SK-N-SH (cell line): ENCODE measurements around the gene PIP4K2C. TPM values are rescaled to one million over a fixed set of nuclear protein-coding genes. Genes with fewer than 3 reads are reported as not detected.

ENCODE experiments used
- CTCF ChIA-PET: fragments of 300-600, 350-600 bp; formaldehyde crosslinking; extraction: SDS; loops from one replicate; lab custom pipeline; 2021; lab: Yijun Ruan, JAX
- POLR2A ChIA-PET: fragments of 350-600 bp; sonication (Branson Sonifier 250); formaldehyde crosslinking; extraction: SDS; loops from one replicate; lab custom pipeline; 2020; ENCODE audit warnings: antibody characterized with exemption, inconsistent platforms; lab: Yijun Ruan, JAX
- DNase-seq: peaks from one replicate; pipeline ENCODE4 v3.0.0; 2012
- H2AFZ ChIP-seq: fragments of 200-600 bp; sonication (generic); 2 replicates; pipeline ENCODE4 v1.8.1; 2016; ENCODE audit warnings: antibody characterized with exemption, mild to moderate bottlenecking, low read depth
- H3F3A ChIP-seq: fragments of 200-600 bp; sonication (generic); replicated peaks from 2 replicates; pipeline ENCODE3; 2016; ENCODE audit warnings: antibody characterized with exemption, mild to moderate bottlenecking; ENCODE audit not compliant: insufficient read depth
- H3K27ac ChIP-seq, 2 experiments: fragments of 200-500 bp in 1 of 2; fragments of 200-600 bp in 1 of 2; sonication (Bioruptor generic) in 1 of 2; sonication (generic), shearing (Covaris generic) in 1 of 2; 2 replicates each; pipeline versions ENCODE4 v1.5.1 to v1.6.1; 2014 to 2016; ENCODE audit warnings: low read depth in 2 of 2, inconsistent platforms in 1 of 2, low read length in 1 of 2, mild to moderate bottlenecking in 1 of 2, mixed read lengths in 1 of 2
- H3K27me3 ChIP-seq: fragments of 200-600 bp; sonication (generic), shearing (Covaris generic); 2 replicates; pipeline ENCODE4 v1.6.1; 2016; ENCODE audit warnings: mixed run types; ENCODE audit not compliant: insufficient read depth
- H3K36me3 ChIP-seq, 2 experiments: fragments of 200-500 bp in 1 of 2; fragments of 200-600 bp in 1 of 2; sonication (Bioruptor generic) in 1 of 2; sonication (generic) in 1 of 2; replicated peaks in 1 of 2; 2 replicates each; pipeline versions ENCODE3 to v1.5.1; 2014 to 2016; ENCODE audit warnings: low read length in 1 of 2, mild to moderate bottlenecking in 1 of 2; ENCODE audit not compliant: insufficient read depth in 2 of 2, control insufficient read depth in 1 of 2
- H3K4me1 ChIP-seq, 2 experiments: fragments of 200-500 bp in 1 of 2; fragments of 200-600 bp in 1 of 2; sonication (Bioruptor generic) in 1 of 2; sonication (generic), shearing (Covaris generic) in 1 of 2; 2 replicates each; pipeline versions ENCODE4 v1.5.1 to v1.6.1; 2014 to 2016; ENCODE audit warnings: low read depth in 1 of 2, low read length in 1 of 2, mixed run types in 1 of 2; ENCODE audit not compliant: insufficient read depth in 2 of 2, control insufficient read depth in 1 of 2
- H3K4me2 ChIP-seq: fragments of 200-600 bp; sonication (generic), shearing (Covaris generic); 2 replicates; pipeline ENCODE4 v1.6.1; 2017; ENCODE audit warnings: mixed run types
- H3K4me3 ChIP-seq, 2 experiments: fragments of 200-500 bp in 1 of 2; fragments of 200-600 bp in 1 of 2; sonication (Bioruptor generic) in 1 of 2; sonication (generic), shearing (Covaris generic) in 1 of 2; 2 replicates each; pipeline versions ENCODE4 v1.5.1 to v1.8.1; 2014 to 2016; ENCODE audit warnings: low read depth in 2 of 2, inconsistent platforms in 1 of 2, low read length in 1 of 2, mild to moderate bottlenecking in 1 of 2, mixed read lengths in 1 of 2, moderate library complexity in 1 of 2
- H3K79me2 ChIP-seq: fragments of 200-600 bp; sonication (generic); 2 replicates; pipeline ENCODE4 v1.8.1; 2017; ENCODE audit warnings: mild to moderate bottlenecking; ENCODE audit not compliant: insufficient read depth
- H3K9ac ChIP-seq: fragments of 200-600 bp; sonication (generic); 2 replicates; pipeline ENCODE4 v1.6.1; 2017; ENCODE audit warnings: mixed run types
- H3K9me2 ChIP-seq: fragments of 200-600 bp; sonication (generic); 2 replicates; pipeline ENCODE4 v1.6.1; 2017; ENCODE audit warnings: mixed run types
- H3K9me3 ChIP-seq: fragments of 200-600 bp; sonication (generic); 2 replicates; pipeline ENCODE4 v1.6.1; 2017; ENCODE audit warnings: mixed run types, mild to moderate bottlenecking, moderate library complexity
- H4K20me1 ChIP-seq: fragments of 200-600 bp; sonication (generic); 2 replicates; pipeline ENCODE4 v1.6.1; 2017; ENCODE audit warnings: mild to moderate bottlenecking, mixed run types; ENCODE audit not compliant: insufficient read depth
- ELF1 ChIP-seq: IDR thresholded peaks from 2 replicates; pipeline ENCODE4 v1.4.0; 2012
- EP300 ChIP-seq, 2 experiments: IDR thresholded peaks; 2 replicates each; pipeline versions ENCODE4 v1.4.0 to v1.6.1; 2012; ENCODE audit warnings: borderline replicate concordance in 1 of 2, low read depth in 1 of 2, low read length in 1 of 2
- EZH2phosphoT487 ChIP-seq: fragments of 200-600 bp; sonication (generic); IDR thresholded peaks from 2 replicates; pipeline ENCODE4 v1.6.1; 2017; ENCODE audit warnings: low read depth, mixed run types, mild to moderate bottlenecking, antibody characterized with exemption, moderate library complexity, borderline replicate concordance
- FOXJ3 ChIP-seq: sonication (generic); formaldehyde crosslinking; IDR thresholded peaks from 2 replicates; pipeline ENCODE4 v1.5.1; 2020; ENCODE audit warnings: mild to moderate bottlenecking, missing genetic modification reagents
- GATA2 ChIP-seq: sonication (generic); formaldehyde crosslinking; IDR thresholded peaks from 2 replicates; pipeline ENCODE4 v1.5.0; 2020; ENCODE audit warnings: mild to moderate bottlenecking, missing genetic modification reagents
- IRF3 ChIP-seq: fragments of 150-350 bp; IDR thresholded peaks from 2 replicates; pipeline ENCODE4 v1.6.1; 2016; ENCODE audit warnings: mild to moderate bottlenecking, low read depth, low read length
- JUND ChIP-seq: IDR thresholded peaks from 2 replicates; pipeline ENCODE4 v1.4.0; 2012
- MXI1 ChIP-seq: IDR thresholded peaks from 2 replicates; pipeline ENCODE4 v1.6.1; 2012; ENCODE audit warnings: mild to moderate bottlenecking, low read depth, low read length, improper control_type of control experiment
- NFIC ChIP-seq: IDR thresholded peaks from 2 replicates; pipeline ENCODE4 v1.4.0; 2012; ENCODE audit warnings: borderline replicate concordance
- POLR2AphosphoS5 ChIP-seq: IDR thresholded peaks from 2 replicates; pipeline ENCODE4 v1.6.1; 2012; ENCODE audit warnings: low read depth, low read length
- RCOR1 ChIP-seq: fragments of 150-350 bp; IDR thresholded peaks from 2 replicates; pipeline ENCODE4 v1.6.1; 2017; ENCODE audit warnings: antibody characterized with exemption, low read length
- REST ChIP-seq: IDR thresholded peaks from 2 replicates; pipeline ENCODE4 v1.6.1; 2012; ENCODE audit warnings: mild to moderate bottlenecking, low read depth, low read length, moderate library complexity
- SMC3 ChIP-seq: IDR thresholded peaks from 2 replicates; pipeline ENCODE4 v1.6.1; 2012; ENCODE audit warnings: low read depth, low read length, improper control_type of control experiment
- TCF12 ChIP-seq: IDR thresholded peaks from 2 replicates; pipeline ENCODE4 v1.4.0; 2012
- TEAD4 ChIP-seq: IDR thresholded peaks from 2 replicates; pipeline ENCODE4 v1.4.0; 2012; ENCODE audit warnings: mild to moderate bottlenecking, borderline replicate concordance; ENCODE audit not compliant: insufficient read depth
- USF1 ChIP-seq: IDR thresholded peaks from 2 replicates; pipeline ENCODE4 v1.4.0; 2012; ENCODE audit warnings: low read depth, borderline replicate concordance
- YY1 ChIP-seq: IDR thresholded peaks from 2 replicates; pipeline ENCODE4 v1.4.0; 2012; ENCODE audit warnings: low read depth, mild to moderate bottlenecking
- ZBTB33 ChIP-seq: IDR thresholded peaks from 2 replicates; pipeline ENCODE4 v1.4.0; 2012; ENCODE audit warnings: low read depth, borderline replicate concordance
- WGBS: methylation state at CpG from one replicate; pipeline ENCODE4 v1.1.6; 2017; ENCODE audit warnings: low lambda C conversion rate; 5-methylcytosine and 5-hydroxymethylcytosine counted together
- polyA plus RNA-seq, 3 experiments: library from polyadenylated mRNA; depleted of rRNA; stranded (reverse); fragments of >200 nt; gene quantifications; 2 replicates each; pipeline ENCODE4 v1.2.3, GENCODE V29; 2012

Gene PIP4K2C
- polyA plus RNA-seq, 1 of the 3 experiments (the other 2 are of a cell fraction) = 34.2 TPM

- Histone ChIP-seq H3K4me2 (no peak overlapping the region), H3K79me2 (no peaks in the 10 kb centered on the region), H3K9me2 (no peaks in the 10 kb centered on the region), H3K9ac (no peak overlapping the region), H3K4me3 (no peak overlapping the region), H3K27ac (no peak overlapping the region), H3K4me1 (peaks cover 0 to 7% of the 10 kb centered on the region in 2 experiments; a peak in 1 of 4 replicates), H3K9me3 (no peaks in the 10 kb centered on the region), H2AFZ (no peak overlapping the region), H4K20me1 (no peaks in the 10 kb centered on the region), H3K27me3 (no peaks in the 10 kb centered on the region), H3F3A (no peaks in the 10 kb centered on the region), H3K36me3 (peaks cover 0 to 2% of the 10 kb centered on the region in 2 experiments)
- CTCF ChIA-PET = interaction anchor here (1.7 to 11.0 kb wide), 4 partner anchors 9 to 41 kb away, joined by 5 to 298 read pairs (median 47); partner anchors contain the start of genes ARHGEF25 and B4GALNT1
- no peak for DNase-seq
- TF ChIP-seq EZH2phosphoT487 (no peak), TEAD4 (no peak), IRF3 (no peak), USF1 (no peak), MXI1 (no peak), JUND (no peak), FOXJ3 (no peak), YY1 (no peak), ELF1 (no peak), TCF12 (no peak), GATA2 (CRISPR knock-in tag) (no peak), POLR2AphosphoS5 (no peak), NFIC (no peak), SMC3 (no peak), EP300 (IDR thresholded peaks at IDR 0.05; ENCODE audit: borderline replicate concordance in 1 of 2, low read depth in 1 of 2, low read length in 1 of 2) (no peak), RCOR1 (no peak), REST (no peak), ZBTB33 (no peak)
- 63% methylated on average over 3 of the region's 5 CpGs for WGBS
- POLR2A ChIA-PET = interaction anchor here (0.9 to 1.0 kb wide), 2 partner anchors 20 to 41 kb away, joined by 3 to 5 read pairs; no protein-coding TSS in a partner anchor
These were observed 32.9 kb downstream of the PIP4K2C start for GRCh38 chr12:57623811-57624390.
